Brain microvascular endothelial cell (primary cell): Measurements from ENCODE around the gene RINT1.
A peak's percentile ranks its signal among the peaks of the same experiment; 100 is the strongest.

ENCODE experiments used
- DNase-seq: peaks from one replicate; pipeline ENCODE4 v3.0.0-alpha.2; 2020
- H3K27ac ChIP-seq: fragments of 250-450 bp; sonication (Bioruptor Pico); 2 replicates; pipeline ENCODE4 v1.5.1; 2020; ENCODE audit warnings: mild to moderate bottlenecking, moderate library complexity
- H3K27me3 ChIP-seq: fragments of 250-450 bp; sonication (Bioruptor Pico); replicated peaks from 2 replicates; pipeline ENCODE4 v1.5.1; 2020; ENCODE audit warnings: mild to moderate bottlenecking
- H3K36me3 ChIP-seq: fragments of 250-450 bp; sonication (Bioruptor Pico); replicated peaks from 2 replicates; pipeline ENCODE4 v1.5.1; 2020; ENCODE audit warnings: mild to moderate bottlenecking
- H3K4me3 ChIP-seq: 2 replicates; pipeline ENCODE4 v1.5.1; 2011; ENCODE audit warnings: low read depth, mild to moderate bottlenecking, control low read depth, low read length, moderate library complexity
- CTCF ChIP-seq: IDR thresholded peaks from 2 replicates; pipeline ENCODE4 v1.5.1; 2011; ENCODE audit warnings: low read depth, mild to moderate bottlenecking, moderate library complexity, low read length, control low read depth, inconsistent platforms; ENCODE audit errors: missing control alignments
- in situ Hi-C: cut with HindIII; loops from 2 replicates; pipeline ENCODE4 v1.10.0; 2017; ENCODE audit warnings: low sequenced_read_pairs, low pct_ligation_motif_present

RINT1 gene

GRCh38 chr7:105599551-105599950 lies 67.5 kb downstream of the RINT1 start:
- no peaks in the 10 kb centered on the region for H3K27me3 ChIP-seq
- H3K4me3 ChIP-seq, result no peak overlapping the region
- DNase-seq, result no peak
- no peak overlapping the region for H3K27ac ChIP-seq
- no peak for TF ChIP-seq CTCF
- no peaks in the 10 kb centered on the region for H3K36me3 ChIP-seq
- in situ Hi-C loops, result no loop called here

- Histone ChIP-seq H3K27ac (no peak overlapping the region), H3K27me3 (no peaks in the 10 kb centered on the region), H3K4me3 (no peak overlapping the region), H3K36me3 (no peaks in the 10 kb centered on the region)
- TF ChIP-seq CTCF, result no peak
- in situ Hi-C loops, result no loop called here
- DNase-seq, result no peak
These were observed 68.9 kb downstream of the RINT1 start for GRCh38 chr7:105600720-105601550.

- Histone ChIP-seq H3K4me3 (no peak overlapping the region), H3K27ac (no peak overlapping the region), H3K27me3 (no peaks in the 10 kb centered on the region), H3K36me3 (no peaks in the 10 kb centered on the region)
- DNase-seq, result no peak
- no peak for TF ChIP-seq CTCF
- in situ Hi-C loops, result no loop called here
These were observed 70.6 kb downstream of the RINT1 start for GRCh38 chr7:105602325-105603305.

GRCh38 chr7:105610165-105610930 lies 78.3 kb downstream of the RINT1 start:
- no peak for DNase-seq
- Histone ChIP-seq H3K27me3 (no peaks in the 10 kb centered on the region), H3K36me3 (peaks cover 3% of the 10 kb centered on the region), H3K4me3 (no peak overlapping the region), H3K27ac (no peak overlapping the region)
- no peak for TF ChIP-seq CTCF
- in situ Hi-C loops, result no loop called here

GRCh38 chr7:105611856-105612775 lies 80.1 kb downstream of the RINT1 start:
- in situ Hi-C loops, result no loop called here
- H3K27me3 ChIP-seq, result no peaks in the 10 kb centered on the region
- H3K36me3 ChIP-seq, result peaks cover 3% of the 10 kb centered on the region
- no peak for TF ChIP-seq CTCF
- H3K4me3 ChIP-seq, result no peak overlapping the region
- H3K27ac ChIP-seq, result no peak overlapping the region
- peak; percentile 6 for DNase-seq
